GM12878 (cell line): ENCODE measurements around the gene REPIN1. TPM values are rescaled to one million over a fixed set of nuclear protein-coding genes. Genes with fewer than 3 reads are reported as not detected.

Source experiments
- ATAC-seq: fragments of 200-7000 bp; cut with Tn5 transposase; 3 replicates; pipeline ENCODE4 v1.9.1; 2020; ENCODE audit warnings: mild to moderate bottlenecking, moderate library complexity
- BruUV-seq: library from RNA; stranded (reverse); fragments of 400-500 nt; replicated peaks from 2 replicates; lab custom pipeline; 2021; lab: Mats Ljungman, UMichigan
- CTCF ChIA-PET: fragments of 300-600 bp; sonication (Branson Sonifier 250); formaldehyde crosslinking; extraction: SDS; loops from one replicate; lab custom pipeline; 2021; ENCODE audit warnings: inconsistent platforms; lab: Yijun Ruan, JAX
- POLR2A ChIA-PET: fragments of 350-600 bp; formaldehyde crosslinking; extraction: SDS; loops from one replicate; lab custom pipeline; 2021; ENCODE audit warnings: inconsistent platforms; lab: Charles Lee
- RAD21 ChIA-PET: fragments of 300-600 bp; sonication (Branson Sonifier 250); formaldehyde crosslinking; loops from one replicate; lab custom pipeline; 2023; ENCODE audit warnings: antibody characterized with exemption; ENCODE audit not compliant: unreplicated experiment; lab: Charles Lee
- SMC1A ChIA-PET: fragments of 300-600 bp; sonication (Branson Sonifier 250); formaldehyde crosslinking; loops from one replicate; lab custom pipeline; 2023; ENCODE audit not compliant: unreplicated experiment, uncharacterized antibody; lab: Charles Lee
- DNase-seq: peaks from one replicate; pipeline ENCODE4 v3.0.0-alpha.2; 2011; ENCODE audit warnings: low read depth, low spot score
- FAIRE-seq: peaks from 3 replicates; lab custom pipeline; 2011; peaks lifted over from hg19 to GRCh38; lab: Jason Lieb, UNC
- H2AFZ ChIP-seq: 2 replicates; pipeline ENCODE4 v1.6.0; 2011; ENCODE audit warnings: low read depth, low read length, control low read depth; ENCODE audit not compliant: control insufficient read depth
- H3K27ac ChIP-seq: 2 replicates; pipeline ENCODE4 v1.5.1; 2011; ENCODE audit warnings: control low read depth; ENCODE audit not compliant: control insufficient read depth, insufficient read depth
- H3K27me3 ChIP-seq, 2 experiments: replicated peaks in 1 of 2; 2 replicates each; pipeline versions ENCODE4 v1.6.0 to v1.6.1; 2011; ENCODE audit warnings: low read length in 1 of 2; ENCODE audit not compliant: control insufficient read depth in 2 of 2, insufficient read depth in 2 of 2
- H3K36me3 ChIP-seq, 2 experiments: 2 replicates each; pipeline ENCODE4 v1.5.1; 2011; ENCODE audit warnings: low read length in 1 of 2; ENCODE audit not compliant: control insufficient read depth in 2 of 2, insufficient read depth in 2 of 2
- H3K4me1 ChIP-seq: 2 replicates; pipeline ENCODE4 v1.6.1; 2011; ENCODE audit warnings: mild to moderate bottlenecking, low read length, moderate library complexity, mixed read lengths; ENCODE audit not compliant: control insufficient read depth, insufficient read depth
- H3K4me2 ChIP-seq: 2 replicates; pipeline ENCODE4 v1.6.0; 2011; ENCODE audit warnings: control low read depth; ENCODE audit not compliant: control insufficient read depth, insufficient read depth
- H3K4me3 ChIP-seq: fragments of 200-600 bp; sonication (generic); 2 replicates; pipeline ENCODE4 v1.5.1; 2016
- H3K79me2 ChIP-seq: 2 replicates; pipeline ENCODE4 v1.6.0; 2011; ENCODE audit warnings: low read length; ENCODE audit not compliant: control insufficient read depth, insufficient read depth
- H3K9ac ChIP-seq: 2 replicates; pipeline ENCODE4 v1.8.0; 2011; ENCODE audit warnings: low read length, control low read depth, mixed read lengths; ENCODE audit not compliant: control insufficient read depth, insufficient read depth
- H3K9me3 ChIP-seq: replicated peaks from 3 replicates; pipeline ENCODE4 v1.5.1; 2011; ENCODE audit warnings: mild to moderate bottlenecking, low read length; ENCODE audit not compliant: control insufficient read depth, insufficient read depth
- H4K20me1 ChIP-seq: 2 replicates; pipeline ENCODE4 v1.6.0; 2011; ENCODE audit not compliant: control insufficient read depth, insufficient read depth
- BRCA1 ChIP-seq: IDR thresholded peaks from 2 replicates; pipeline ENCODE4 v1.6.1; 2011; ENCODE audit warnings: low read depth, low read length, improper control_type of control experiment
- CBFB ChIP-seq: IDR thresholded peaks from 2 replicates; pipeline ENCODE4 v1.6.1; 2016; ENCODE audit warnings: antibody characterized with exemption, low read depth
- CREB1 ChIP-seq: IDR thresholded peaks from 2 replicates; pipeline ENCODE4 v1.6.1; 2012; ENCODE audit warnings: low read depth, mild to moderate bottlenecking, inconsistent platforms
- IRF3 ChIP-seq: fragments of 450-650 bp; IDR thresholded peaks from 2 replicates; pipeline ENCODE4 v1.6.1; 2014; ENCODE audit warnings: mild to moderate bottlenecking
- MEF2A ChIP-seq: IDR thresholded peaks from 2 replicates; pipeline ENCODE4 v1.6.1; 2011; ENCODE audit warnings: low read depth, mild to moderate bottlenecking, low read length, moderate library complexity; ENCODE audit not compliant: insufficient read depth
- MEF2B ChIP-seq: fragments of 450-650 bp; IDR thresholded peaks from 2 replicates; pipeline ENCODE4 v1.6.1; 2018; ENCODE audit warnings: mild to moderate bottlenecking, moderate library complexity; ENCODE audit not compliant: partially characterized antibody, poor library complexity, severe bottlenecking
- MTA3 ChIP-seq: IDR thresholded peaks from 2 replicates; pipeline ENCODE4 v1.6.1; 2012; ENCODE audit warnings: low read length, inconsistent platforms, borderline replicate concordance
- RBBP5 ChIP-seq: fragments of 200-600 bp; sonication (generic); conservative IDR thresholded peaks from 2 replicates; pipeline ENCODE4 v1.6.1; 2016
- RELB ChIP-seq: fragments of 450-650 bp; IDR thresholded peaks from 2 replicates; pipeline ENCODE4 v1.6.1; 2017; ENCODE audit warnings: low read depth, mild to moderate bottlenecking, moderate library complexity
- SP1 ChIP-seq: IDR thresholded peaks from one replicate; pipeline ENCODE4 v1.6.1; 2011; ENCODE audit warnings: low read depth, low read length
- YY1 ChIP-seq: IDR thresholded peaks from 2 replicates; pipeline ENCODE4 v1.6.1; 2011; ENCODE audit warnings: low read depth, mild to moderate bottlenecking, low read length
- ZNF592 ChIP-seq: fragments of 450-650 bp; IDR thresholded peaks from 2 replicates; pipeline ENCODE4 v1.6.1; 2017; ENCODE audit warnings: mild to moderate bottlenecking, moderate library complexity
- WGBS: methylation state at CpG from one replicate; pipeline ENCODE4 v1.1.6; 2016; ENCODE audit warnings: low lambda C conversion rate; ENCODE audit not compliant: insufficient replicate concordance, insufficient coverage; ENCODE audit errors: missing lambda C conversion rate; 5-methylcytosine and 5-hydroxymethylcytosine counted together
- in situ Hi-C: fragments of 300-500 bp; cut with MboI; formaldehyde crosslinking; loops from 9 replicates; pipeline ENCODE4 v1.14.3; 2018; ENCODE audit warnings: mixed read lengths
- intact Hi-C: fragments of 100-400 bp; cut with micrococcal nuclease; formaldehyde crosslinking; loops from one replicate; pipeline ENCODE4 v1.14.2; 2022; ENCODE audit not compliant: unreplicated experiment
- polyA plus RNA-seq, 11 experiments: library from polyadenylated mRNA; depleted of rRNA in 4 of 11; unstranded in 6 of 11; stranded (reverse) in 5 of 11; fragments of >200 nt; fragmentation: Nextera tagmentation in 4 of 11; fragmentation: Illumina TruSeq in 1 of 11; extraction: Ambion mirVana in 4 of 11; extraction: Trizol in 1 of 11; gene quantifications; 1 replicate in 1 of 11; 2 replicates in 10 of 11; pipeline versions ENCODE4 v1.2.1 to v1.2.3, GENCODE V29; 2011 to 2016; ENCODE audit warnings: inconsistent platforms in 2 of 11, missing spikeins in 2 of 11, low read depth in 1 of 11
- total RNA-seq, 4 experiments: library from RNA; depleted of rRNA in 3 of 4; stranded (reverse); fragments of >200 nt in 3 of 4; fragmentation: Illumina TruSeq in 1 of 4; extraction: Trizol in 1 of 4; gene quantifications; 2 replicates each; pipeline versions ENCODE4 v1.2.1 to v1.2.3, GENCODE V29; 2013 to 2021

Gene REPIN1
- total and polyA plus RNA-seq, 10 of the 15 experiments (the other 5 are each of a cell fraction or from before 2014, with no cell fraction given): 5.1 to 172 (median 76.9) TPM

- TF ChIP-seq MEF2A (no peak), RELB (no peak), CREB1 (no peak), MTA3 (no peak), RBBP5 (no peak), YY1 (peak; percentile 89)
Measured at GRCh38 chr7:150322114-150322832, 46.3 kb upstream of the REPIN1 start (continued).

- FAIRE-seq (peak; percentile 77), DNase-seq (no peak), ATAC-seq (peak; percentile 82)
- ChIA-PET POLR2A (interaction anchor here (0.5 to 2.5 kb wide), 5 partner anchors 35 to 110 kb away, joined by 3 to 8 read pairs (median 3); no protein-coding TSS in a partner anchor), SMC1A (interaction anchor here (1.0 to 3.4 kb wide), 5 partner anchors 10 to 115 kb away, joined by 3 to 9 read pairs (median 6); no protein-coding TSS in a partner anchor), CTCF (interaction anchor here (0.6 to 1.7 kb wide), 3 partner anchors 32 to 101 kb away, joined by 3 to 4 read pairs (median 3); no protein-coding TSS in a partner anchor), RAD21 (interaction anchor here (1.3 to 1.7 kb wide), 3 partner anchors 55 to 84 kb away, joined by 4 read pairs; a partner anchor contains a TSS)
- under 1% methylated on average over 82 of the region's 82 CpGs for WGBS
- no peaks in the 10 kb centered on the region for H3K9me3 ChIP-seq
- H3K4me1 ChIP-seq: peaks cover 13% of the 10 kb centered on the region; the same call in 1 of the 2 replicates
- peak within 1 kb of the TSS; percentile 92 for H2AFZ ChIP-seq
- intact Hi-C loops: loop anchor here (2.0 to 5.0 kb wide), 2 partner anchors 34 to 46 kb away; partner anchors contain the start of gene REPIN1
- peak within 1 kb of the TSS; percentile 99 for H3K9ac ChIP-seq
- TSS peak; percentile 87 for BruUV-seq
- in situ Hi-C loops: no loop called here
- peaks cover 36% of the 10 kb centered on the region for H3K79me2 ChIP-seq
- peak within 1 kb of the TSS; percentile 100 for H3K4me2 ChIP-seq
- H4K20me1 ChIP-seq: no peaks in the 10 kb centered on the region
- H3K4me3 ChIP-seq: peak within 1 kb of the TSS; percentile 78
- peak within 1 kb of the TSS; percentile 99 for H3K27ac ChIP-seq
- H3K36me3 ChIP-seq: peaks cover 2 to 7% of the 10 kb centered on the region in 2 experiments; a peak in 3 of 4 replicates
- H3K27me3 ChIP-seq: no peaks in the 10 kb centered on the region
- TF ChIP-seq IRF3 (no peak), ZNF592 (0 out of 2 replicates have a peak, but pooled peaks have one; percentile 64), MEF2B (peak; percentile 56), SP1 (no peak), BRCA1 (no peak), CBFB (peak; percentile 70)
Measured at GRCh38 chr7:150322833-150323681, 45.6 kb upstream of the REPIN1 start, which contains the start of the genes ACTR3C and LRRC61. Gene ACTR3C, minus strand, starts transcription at chr7:150323545. Its CDS starts 28,249 bp downstream, at chr7:150295296. Gene LRRC61, plus strand, starts transcription at chr7:150323355. Its CDS starts 13,507 bp downstream, at chr7:150336862.
